ENCODE data around the gene BZW2. TPM values are rescaled to one million over a fixed set of nuclear protein-coding genes. Genes with fewer than 3 reads are reported as not detected.

BZW2 gene
- total and polyA plus RNA-seq, 2 of the 13 experiments (the other 11 are each of a cell fraction or from before 2014, with no cell fraction given): 21.8 to 95.2 TPM

DNA sequence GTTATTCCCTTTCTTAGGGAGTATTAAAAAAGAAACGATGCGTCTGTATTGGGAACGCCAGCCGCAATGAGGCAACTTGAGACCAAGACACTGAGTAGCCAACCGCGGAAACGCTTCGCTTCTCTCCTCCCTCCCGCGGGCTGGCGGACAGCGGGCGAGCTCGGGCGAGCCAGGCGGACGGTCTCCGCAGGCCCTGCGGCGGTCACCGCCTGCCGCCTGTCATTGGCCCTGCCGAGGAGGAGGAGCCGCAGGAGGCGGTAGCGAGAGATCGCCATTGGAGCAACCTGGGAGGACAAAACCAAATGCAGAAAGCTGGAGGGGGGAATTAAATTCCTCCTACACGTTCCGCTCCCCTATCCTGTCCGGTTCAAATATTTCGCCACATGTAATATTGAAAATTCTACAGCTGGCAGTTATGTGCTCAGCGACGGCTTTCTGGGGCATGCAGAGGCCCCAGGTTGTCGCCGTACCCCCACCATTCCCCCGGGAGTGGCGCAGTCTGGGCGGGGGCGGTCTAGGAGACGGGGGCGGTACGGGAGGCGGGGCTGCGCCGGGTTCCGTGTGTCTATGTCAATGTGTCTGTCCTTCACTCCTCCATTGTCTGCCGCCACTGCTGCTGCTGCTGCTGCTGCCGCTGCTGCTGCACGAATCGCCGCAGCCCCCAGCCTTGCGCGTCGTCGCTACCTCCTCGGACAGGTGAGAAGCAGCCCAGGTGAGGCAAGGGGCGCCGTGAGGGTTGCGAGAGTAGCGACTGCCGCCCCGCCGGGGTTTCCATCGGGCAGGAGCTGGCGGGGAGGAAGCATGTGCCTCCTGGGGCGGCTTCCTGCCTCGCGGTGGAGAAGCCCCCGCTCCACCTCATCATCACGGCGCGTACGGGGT lies at the start of gene BZW2, which contains the start of gene ANKMY2 (continued):
- TF ChIP-seq ZMYM2 (CRISPR knock-in tag; IDR thresholded peaks at IDR 0.05) (no peak), PAF1 (CRISPR knock-in tag; IDR thresholded peaks at IDR 0.05) (no peak), ZBTB38 (CRISPR knock-in tag; IDR thresholded peaks at IDR 0.05) (no peak), ZNF230 (CRISPR knock-in tag; IDR thresholded peaks at IDR 0.05) (0 out of 2 replicates have a peak, but pooled peaks have one; percentile 3), ZSCAN29 (CRISPR knock-in tag; conservative IDR thresholded peaks at IDR 0.05) (peak; percentile 42; the same call in 1 of the 2 replicates), ZNF773 (CRISPR knock-in tag; IDR thresholded peaks at IDR 0.05; ENCODE audit: borderline replicate concordance) (no peak), ZKSCAN1 (IDR thresholded peaks at IDR 0.05; ENCODE audit: low read length) (no peak), SRSF4 (IDR thresholded peaks at IDR 0.05; ENCODE audit: low read depth, low read length, poor library complexity, severe bottlenecking) (no peak), EED (CRISPR knock-in tag; IDR thresholded peaks at IDR 0.05) (peak; percentile 92), PPARG (CRISPR knock-in tag; conservative IDR thresholded peaks at IDR 0.05) (0 out of 2 replicates have a peak, but pooled peaks have one; percentile 34), RAD21 (CRISPR knock-in tag; IDR thresholded peaks at IDR 0.05) (no peak), ZNF333 (CRISPR knock-in tag; IDR thresholded peaks at IDR 0.05; ENCODE audit: borderline replicate concordance) (no peak), SIN3B (IDR thresholded peaks at IDR 0.05; ENCODE audit: low read length) (no peak), ZNF660 (CRISPR knock-in tag; IDR thresholded peaks at IDR 0.05; ENCODE audit: borderline replicate concordance, low read depth) (no peak), STAT5B (CRISPR knock-in tag; IDR thresholded peaks at IDR 0.05) (no peak)
- TF ChIP-seq, protein P1, sequence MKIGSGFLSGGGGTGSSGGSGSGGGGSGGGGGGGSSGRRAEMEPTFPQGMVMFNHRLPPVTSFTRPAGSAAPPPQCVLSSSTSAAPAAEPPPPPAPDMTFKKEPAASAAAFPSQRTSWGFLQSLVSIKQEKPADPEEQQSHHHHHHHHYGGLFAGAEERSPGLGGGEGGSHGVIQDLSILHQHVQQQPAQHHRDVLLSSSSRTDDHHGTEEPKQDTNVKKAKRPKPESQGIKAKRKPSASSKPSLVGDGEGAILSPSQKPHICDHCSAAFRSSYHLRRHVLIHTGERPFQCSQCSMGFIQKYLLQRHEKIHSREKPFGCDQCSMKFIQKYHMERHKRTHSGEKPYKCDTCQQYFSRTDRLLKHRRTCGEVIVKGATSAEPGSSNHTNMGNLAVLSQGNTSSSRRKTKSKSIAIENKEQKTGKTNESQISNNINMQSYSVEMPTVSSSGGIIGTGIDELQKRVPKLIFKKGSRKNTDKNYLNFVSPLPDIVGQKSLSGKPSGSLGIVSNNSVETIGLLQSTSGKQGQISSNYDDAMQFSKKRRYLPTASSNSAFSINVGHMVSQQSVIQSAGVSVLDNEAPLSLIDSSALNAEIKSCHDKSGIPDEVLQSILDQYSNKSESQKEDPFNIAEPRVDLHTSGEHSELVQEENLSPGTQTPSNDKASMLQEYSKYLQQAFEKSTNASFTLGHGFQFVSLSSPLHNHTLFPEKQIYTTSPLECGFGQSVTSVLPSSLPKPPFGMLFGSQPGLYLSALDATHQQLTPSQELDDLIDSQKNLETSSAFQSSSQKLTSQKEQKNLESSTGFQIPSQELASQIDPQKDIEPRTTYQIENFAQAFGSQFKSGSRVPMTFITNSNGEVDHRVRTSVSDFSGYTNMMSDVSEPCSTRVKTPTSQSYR (CRISPR knock-in tag; IDR thresholded peaks at IDR 0.05; ENCODE audit: borderline replicate concordance): no peak
- TF ChIP-seq, protein P2, sequence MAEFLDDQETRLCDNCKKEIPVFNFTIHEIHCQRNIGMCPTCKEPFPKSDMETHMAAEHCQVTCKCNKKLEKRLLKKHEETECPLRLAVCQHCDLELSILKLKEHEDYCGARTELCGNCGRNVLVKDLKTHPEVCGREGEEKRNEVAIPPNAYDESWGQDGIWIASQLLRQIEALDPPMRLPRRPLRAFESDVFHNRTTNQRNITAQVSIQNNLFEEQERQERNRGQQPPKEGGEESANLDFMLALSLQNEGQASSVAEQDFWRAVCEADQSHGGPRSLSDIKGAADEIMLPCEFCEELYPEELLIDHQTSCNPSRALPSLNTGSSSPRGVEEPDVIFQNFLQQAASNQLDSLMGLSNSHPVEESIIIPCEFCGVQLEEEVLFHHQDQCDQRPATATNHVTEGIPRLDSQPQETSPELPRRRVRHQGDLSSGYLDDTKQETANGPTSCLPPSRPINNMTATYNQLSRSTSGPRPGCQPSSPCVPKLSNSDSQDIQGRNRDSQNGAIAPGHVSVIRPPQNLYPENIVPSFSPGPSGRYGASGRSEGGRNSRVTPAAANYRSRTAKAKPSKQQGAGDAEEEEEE (CRISPR knock-in tag; IDR thresholded peaks at IDR 0.05; ENCODE audit: borderline replicate concordance): no peak
- TF ChIP-seq, protein P3, sequence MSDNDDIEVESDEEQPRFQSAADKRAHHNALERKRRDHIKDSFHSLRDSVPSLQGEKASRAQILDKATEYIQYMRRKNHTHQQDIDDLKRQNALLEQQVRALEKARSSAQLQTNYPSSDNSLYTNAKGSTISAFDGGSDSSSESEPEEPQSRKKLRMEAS (IDR thresholded peaks at IDR 0.05): peak; percentile 91
- TF ChIP-seq, protein P4, sequence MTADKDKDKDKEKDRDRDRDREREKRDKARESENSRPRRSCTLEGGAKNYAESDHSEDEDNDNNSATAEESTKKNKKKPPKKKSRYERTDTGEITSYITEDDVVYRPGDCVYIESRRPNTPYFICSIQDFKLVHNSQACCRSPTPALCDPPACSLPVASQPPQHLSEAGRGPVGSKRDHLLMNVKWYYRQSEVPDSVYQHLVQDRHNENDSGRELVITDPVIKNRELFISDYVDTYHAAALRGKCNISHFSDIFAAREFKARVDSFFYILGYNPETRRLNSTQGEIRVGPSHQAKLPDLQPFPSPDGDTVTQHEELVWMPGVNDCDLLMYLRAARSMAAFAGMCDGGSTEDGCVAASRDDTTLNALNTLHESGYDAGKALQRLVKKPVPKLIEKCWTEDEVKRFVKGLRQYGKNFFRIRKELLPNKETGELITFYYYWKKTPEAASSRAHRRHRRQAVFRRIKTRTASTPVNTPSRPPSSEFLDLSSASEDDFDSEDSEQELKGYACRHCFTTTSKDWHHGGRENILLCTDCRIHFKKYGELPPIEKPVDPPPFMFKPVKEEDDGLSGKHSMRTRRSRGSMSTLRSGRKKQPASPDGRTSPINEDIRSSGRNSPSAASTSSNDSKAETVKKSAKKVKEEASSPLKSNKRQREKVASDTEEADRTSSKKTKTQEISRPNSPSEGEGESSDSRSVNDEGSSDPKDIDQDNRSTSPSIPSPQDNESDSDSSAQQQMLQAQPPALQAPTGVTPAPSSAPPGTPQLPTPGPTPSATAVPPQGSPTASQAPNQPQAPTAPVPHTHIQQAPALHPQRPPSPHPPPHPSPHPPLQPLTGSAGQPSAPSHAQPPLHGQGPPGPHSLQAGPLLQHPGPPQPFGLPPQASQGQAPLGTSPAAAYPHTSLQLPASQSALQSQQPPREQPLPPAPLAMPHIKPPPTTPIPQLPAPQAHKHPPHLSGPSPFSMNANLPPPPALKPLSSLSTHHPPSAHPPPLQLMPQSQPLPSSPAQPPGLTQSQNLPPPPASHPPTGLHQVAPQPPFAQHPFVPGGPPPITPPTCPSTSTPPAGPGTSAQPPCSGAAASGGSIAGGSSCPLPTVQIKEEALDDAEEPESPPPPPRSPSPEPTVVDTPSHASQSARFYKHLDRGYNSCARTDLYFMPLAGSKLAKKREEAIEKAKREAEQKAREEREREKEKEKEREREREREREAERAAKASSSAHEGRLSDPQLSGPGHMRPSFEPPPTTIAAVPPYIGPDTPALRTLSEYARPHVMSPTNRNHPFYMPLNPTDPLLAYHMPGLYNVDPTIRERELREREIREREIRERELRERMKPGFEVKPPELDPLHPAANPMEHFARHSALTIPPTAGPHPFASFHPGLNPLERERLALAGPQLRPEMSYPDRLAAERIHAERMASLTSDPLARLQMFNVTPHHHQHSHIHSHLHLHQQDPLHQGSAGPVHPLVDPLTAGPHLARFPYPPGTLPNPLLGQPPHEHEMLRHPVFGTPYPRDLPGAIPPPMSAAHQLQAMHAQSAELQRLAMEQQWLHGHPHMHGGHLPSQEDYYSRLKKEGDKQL (CRISPR knock-in tag; IDR thresholded peaks at IDR 0.05; ENCODE audit: low read depth): peak; percentile 23; the same call in 1 of the 2 replicates
